Kidney (tissue), 14 donors: ENCODE results near the gene RNF32. TPM values are rescaled to one million over a fixed set of nuclear protein-coding genes. Genes with fewer than 3 reads are reported as not detected.
"Not testable (repeated sequence)": the region's sequence is repeated elsewhere in the genome, so short reads cannot be mapped to it uniquely, and the experiment has no call there.

Experiments used
- DNase-seq, 5 donors: peaks; one replicate each; pipeline ENCODE4 v3.0.0-alpha.2; 2013 to 2020
- FAIRE-seq: peaks from 2 replicates; lab custom pipeline; 2012; peaks lifted over from hg19 to GRCh38; lab: Jason Lieb, UNC
- H3K27ac ChIP-seq, 2 donors: one replicate each; pipeline ENCODE4 v1.7.0; 2013; ENCODE audit warnings: low read depth in 2 of 2, low read length in 2 of 2, inconsistent platforms in 1 of 2
- H3K27me3 ChIP-seq: one replicate; pipeline ENCODE4 v1.7.1; 2013; ENCODE audit warnings: low read length, inconsistent platforms; ENCODE audit not compliant: control insufficient read depth, insufficient read depth
- H3K36me3 ChIP-seq, 3 donors: one replicate each; pipeline versions ENCODE4 v1.7.0 to v1.7.1; 2013; ENCODE audit warnings: low read length in 3 of 3, control low read depth in 1 of 3, inconsistent platforms in 1 of 3; ENCODE audit not compliant: insufficient read depth in 3 of 3, control insufficient read depth in 2 of 3
- H3K4me1 ChIP-seq, 3 donors: one replicate each; pipeline versions ENCODE4 v1.7.0 to v1.7.1; 2013; ENCODE audit warnings: low read length in 3 of 3, inconsistent platforms in 1 of 3, low read depth in 1 of 3; ENCODE audit not compliant: control insufficient read depth in 2 of 3, insufficient read depth in 2 of 3
- H3K4me3 ChIP-seq, 3 donors: one replicate each; pipeline versions ENCODE4 v1.7.0 to v1.8.1; 2013; ENCODE audit warnings: low read length in 3 of 3, control low read depth in 1 of 3, inconsistent platforms in 1 of 3
- H3K9ac ChIP-seq, 3 donors: one replicate each; pipeline versions ENCODE4 v1.7.0 to v1.7.1; 2013; ENCODE audit warnings: low read length in 3 of 3, control low read depth in 1 of 3, inconsistent platforms in 1 of 3
- H3K9me3 ChIP-seq, 3 donors: one replicate each; pipeline versions ENCODE4 v1.7.0 to v1.7.1; 2013; ENCODE audit warnings: low read length in 3 of 3, control low read depth in 1 of 3, inconsistent platforms in 1 of 3; ENCODE audit not compliant: control insufficient read depth in 2 of 3, insufficient read depth in 1 of 3
- CTCF ChIP-seq: IDR thresholded peaks from 3 replicates; pipeline ENCODE4 v1.5.1; 2012; ENCODE audit warnings: mild to moderate bottlenecking, moderate library complexity, borderline replicate concordance; ENCODE audit not compliant: insufficient read depth; ENCODE audit errors: extremely low read depth
- intact Hi-C: fragments of 100-400 bp; cut with DNase I; formaldehyde crosslinking; loops from one replicate; pipeline ENCODE4 v1.11.1; 2022
- polyA plus RNA-seq: library from polyadenylated mRNA; stranded (reverse); fragments of 350-450 nt; fragmentation: Illumina TruSeq; extraction: RNeasy Lipid Tissue Mini Kit (QIAGEN cat#74804); gene quantifications from one replicate; pipeline ENCODE4 v1.2.3, GENCODE V29; 2014; ENCODE audit warnings: low read depth, low replicate concordance; ENCODE audit not compliant: insufficient read depth
- total RNA-seq: library from RNA; stranded (reverse); fragmentation: NEBNext Ultra II Directional; extraction: Animal tissue kit (Norgen Biotek cat#: 25700); gene quantifications from one replicate; pipeline ENCODE4 v1.2.1, GENCODE V29; 2021
- donor health status: control.
- donor health status: control.
- donor health status: control.
- donor health status: control.
- donor health status: control.
- donor health status: DM: yes; HTN: yes; CAD: no.
- donor health status: Normal renal cell carcinoma (clear cell type).

Gene RNF32
- total and polyA plus RNA-seq, 2 donors from 2014 or later: 1.6 to 2.7 TPM

GRCh38 chr7:156684661-156685060 lies 44.1 kb downstream of the RNF32 start:
- H3K27ac ChIP-seq: no peak overlapping the region
- DNase-seq (peak in 3 of 5 donors; percentile 62 to 76 (median 68)), FAIRE-seq (no peak)
- no peaks in the 10 kb centered on the region for H3K9me3 ChIP-seq
- no peak for TF ChIP-seq CTCF
- H3K27me3 ChIP-seq: no peaks in the 10 kb centered on the region
- no peak overlapping the region for H3K4me3 ChIP-seq
- no peaks in the 10 kb centered on the region for H3K4me1 ChIP-seq
- intact Hi-C loops: no loop called here
- no peaks in the 10 kb centered on the region for H3K36me3 ChIP-seq
- H3K9ac ChIP-seq: no peak overlapping the region

- no peak for FAIRE-seq
- no peak for TF ChIP-seq CTCF
- intact Hi-C loops: no loop called here
- DNase-seq: no peak
- H3K9me3 ChIP-seq: no peaks in the 10 kb centered on the region
- H3K4me3 ChIP-seq: no peak overlapping the region
- H3K27ac ChIP-seq: no peak overlapping the region
- H3K27me3 ChIP-seq: no peaks in the 10 kb centered on the region
- peaks cover 0 to 2% (median 0%) of the 10 kb centered on the region in 3 donors for H3K36me3 ChIP-seq
- no peak overlapping the region for H3K9ac ChIP-seq
- H3K4me1 ChIP-seq: no peaks in the 10 kb centered on the region
Observed at GRCh38 chr7:156691764-156692163, 51.2 kb downstream of the RNF32 start.

GRCh38 chr7:156692849-156693248 lies 52.3 kb downstream of the RNF32 start:
- TF ChIP-seq CTCF: no peak
- no peak for DNase-seq
- intact Hi-C loops: no loop called here
- Histone ChIP-seq H3K36me3 (peaks cover 0 to 2% (median 0%) of the 10 kb centered on the region in 3 donors), H3K9me3 (peaks cover 0 to 5% (median 0%) of the 10 kb centered on the region in 3 donors), H3K4me1 (no peaks in the 10 kb centered on the region), H3K4me3 (no peak overlapping the region), H3K27ac (no peak overlapping the region), H3K27me3 (no peaks in the 10 kb centered on the region), H3K9ac (no peak overlapping the region)
- FAIRE-seq: no peak

- H3K9me3 ChIP-seq: peaks cover 0 to 8% (median 0%) of the 10 kb centered on the region in 3 donors
- H3K4me1 ChIP-seq: no peaks in the 10 kb centered on the region
- no peak overlapping the region for H3K9ac ChIP-seq
- no peaks in the 10 kb centered on the region for H3K27me3 ChIP-seq
- TF ChIP-seq CTCF: no peak
- H3K27ac ChIP-seq: no peak overlapping the region
- intact Hi-C loops: no loop called here
- no peak for FAIRE-seq
- DNase-seq: no peak
- peaks cover 0 to 2% (median 0%) of the 10 kb centered on the region in 3 donors for H3K36me3 ChIP-seq
- no peak overlapping the region for H3K4me3 ChIP-seq
Observed at GRCh38 chr7:156693627-156694026, 53.1 kb downstream of the RNF32 start.

- DNase-seq, H3K9me3 ChIP-seq, H3K36me3 ChIP-seq, H3K4me1 ChIP-seq, H3K4me3 ChIP-seq, H3K27ac ChIP-seq, FAIRE-seq, H3K9ac ChIP-seq, intact Hi-C loops, H3K27me3 ChIP-seq: not testable (repeated sequence)
Observed at GRCh38 chr7:156697283-156697682, 56.7 kb downstream of the RNF32 start.
